Choroid plexus epithelial cell (primary cell): ENCODE results near the gene HILPDA.

ENCODE experiments used
- DNase-seq: peaks from one replicate; pipeline ENCODE4 v3.0.0-alpha.2; 2010; ENCODE audit warnings: low read depth
- H3K4me3 ChIP-seq: 2 replicates; pipeline ENCODE4 v1.5.1; 2011; ENCODE audit warnings: low read depth, mild to moderate bottlenecking, control low read depth, low read length, moderate library complexity
- TF ChIP-seq, protein P1 (sequence below): conservative IDR thresholded peaks from 2 replicates; pipeline ENCODE4 v1.5.1; 2011; ENCODE audit warnings: low read depth, mild to moderate bottlenecking, control low read depth, inconsistent platforms, low read length, moderate library complexity

The HILPDA gene

DNA sequence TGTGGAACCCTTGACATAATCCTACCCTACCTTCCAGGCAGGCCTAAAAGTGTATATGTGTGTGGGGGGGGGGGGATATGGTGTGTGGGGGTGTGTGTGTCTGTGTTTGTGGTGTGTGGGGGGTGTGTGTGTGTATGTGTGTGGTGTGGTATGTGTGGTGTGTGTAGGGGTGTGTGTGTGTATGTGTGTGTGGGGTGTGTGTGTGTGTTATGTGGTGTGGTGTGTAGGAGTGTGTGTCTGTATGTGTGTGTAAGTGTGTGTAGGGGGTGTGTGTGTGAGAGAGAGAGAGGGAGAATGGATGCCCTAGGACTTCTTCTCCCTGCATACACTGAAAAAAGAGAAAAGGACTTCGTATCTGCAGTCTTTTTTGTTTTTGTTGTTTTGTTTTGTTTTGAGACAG is 33.6 kb upstream of the HILPDA start:
- TF ChIP-seq, protein P1, sequence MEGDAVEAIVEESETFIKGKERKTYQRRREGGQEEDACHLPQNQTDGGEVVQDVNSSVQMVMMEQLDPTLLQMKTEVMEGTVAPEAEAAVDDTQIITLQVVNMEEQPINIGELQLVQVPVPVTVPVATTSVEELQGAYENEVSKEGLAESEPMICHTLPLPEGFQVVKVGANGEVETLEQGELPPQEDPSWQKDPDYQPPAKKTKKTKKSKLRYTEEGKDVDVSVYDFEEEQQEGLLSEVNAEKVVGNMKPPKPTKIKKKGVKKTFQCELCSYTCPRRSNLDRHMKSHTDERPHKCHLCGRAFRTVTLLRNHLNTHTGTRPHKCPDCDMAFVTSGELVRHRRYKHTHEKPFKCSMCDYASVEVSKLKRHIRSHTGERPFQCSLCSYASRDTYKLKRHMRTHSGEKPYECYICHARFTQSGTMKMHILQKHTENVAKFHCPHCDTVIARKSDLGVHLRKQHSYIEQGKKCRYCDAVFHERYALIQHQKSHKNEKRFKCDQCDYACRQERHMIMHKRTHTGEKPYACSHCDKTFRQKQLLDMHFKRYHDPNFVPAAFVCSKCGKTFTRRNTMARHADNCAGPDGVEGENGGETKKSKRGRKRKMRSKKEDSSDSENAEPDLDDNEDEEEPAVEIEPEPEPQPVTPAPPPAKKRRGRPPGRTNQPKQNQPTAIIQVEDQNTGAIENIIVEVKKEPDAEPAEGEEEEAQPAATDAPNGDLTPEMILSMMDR = no peak

DNA sequence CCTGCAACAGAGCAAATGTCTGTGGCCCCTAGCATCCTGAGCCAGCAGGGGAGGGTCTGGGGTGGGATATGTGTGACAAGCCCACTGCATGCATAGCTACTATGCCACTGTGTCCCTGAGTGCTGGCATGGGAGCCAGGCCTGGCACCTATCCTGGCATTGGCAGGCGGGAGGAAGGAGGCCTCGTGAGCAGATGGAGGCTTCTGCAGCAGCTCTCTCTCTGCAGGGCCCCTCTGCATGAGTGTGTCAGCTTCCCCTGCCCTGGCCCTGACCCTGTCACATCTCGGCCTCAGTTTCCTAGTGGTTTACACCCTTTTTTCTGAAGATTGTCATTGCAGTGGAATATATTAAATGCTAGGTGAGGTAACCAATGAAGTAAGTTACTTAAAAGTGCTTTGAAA is 32.8 kb upstream of the HILPDA start:
- H3K4me3 ChIP-seq = no peak overlapping the region
- DNase-seq = no peak
- TF ChIP-seq, protein P1 = no peak

More for the DNA sequence above, 33.6 kb upstream of the HILPDA start:
- H3K4me3 ChIP-seq = no peak overlapping the region
- no peak for DNase-seq

DNA sequence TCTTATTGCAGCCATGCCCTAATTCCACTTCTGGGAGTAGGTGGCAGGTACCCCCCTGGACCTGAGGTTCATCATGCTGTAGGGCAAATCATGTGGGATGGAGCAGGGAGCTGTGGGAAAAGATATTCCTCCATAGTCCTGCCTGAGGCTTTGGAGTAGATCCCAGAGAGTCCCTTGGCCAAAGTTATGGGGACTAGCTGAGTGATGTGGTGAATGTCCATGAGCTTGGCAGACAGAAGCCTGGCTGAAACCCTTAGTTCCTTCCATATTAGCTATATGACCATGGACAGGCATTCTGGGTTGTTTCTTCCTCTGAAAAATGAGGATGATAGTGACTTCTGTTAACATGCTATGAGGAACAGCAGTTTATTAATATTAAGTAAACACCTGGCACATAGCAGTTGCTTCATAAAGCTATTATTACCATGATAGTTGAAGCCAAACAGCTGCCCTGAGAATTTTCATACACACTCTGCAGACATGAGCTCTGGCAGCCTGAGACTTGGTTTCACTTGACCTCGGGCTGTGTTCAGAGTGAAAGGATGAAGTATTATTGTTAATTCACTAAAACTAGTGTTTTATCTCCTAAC is 30.9 kb upstream of the HILPDA start:
- H3K4me3 ChIP-seq = no peak overlapping the region
- TF ChIP-seq, protein P1 = no peak
- DNase-seq = no peak

DNA sequence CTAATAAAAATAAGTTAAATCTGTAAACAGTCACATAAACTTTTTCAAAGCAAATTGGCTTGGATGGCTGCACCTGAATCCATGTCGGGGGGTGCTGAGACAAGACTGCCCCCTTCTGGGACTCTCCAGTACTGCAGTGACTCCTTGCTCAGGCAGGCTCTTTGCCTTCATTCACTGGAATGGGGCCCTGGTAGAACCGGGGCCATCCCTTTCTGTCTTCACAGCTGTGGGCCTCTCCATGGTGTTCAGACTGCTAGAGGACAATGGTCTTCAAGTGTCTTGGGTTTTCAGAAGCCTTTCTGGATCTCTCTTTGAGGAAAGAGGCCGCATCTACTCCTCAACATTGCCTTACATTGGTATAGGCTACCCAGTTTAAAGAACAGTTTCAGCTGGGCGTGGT is 29.8 kb upstream of the HILPDA start:
- TF ChIP-seq, protein P1 = peak; percentile 97
- DNase-seq = peak; percentile 80
- no peak overlapping the region for H3K4me3 ChIP-seq

DNA sequence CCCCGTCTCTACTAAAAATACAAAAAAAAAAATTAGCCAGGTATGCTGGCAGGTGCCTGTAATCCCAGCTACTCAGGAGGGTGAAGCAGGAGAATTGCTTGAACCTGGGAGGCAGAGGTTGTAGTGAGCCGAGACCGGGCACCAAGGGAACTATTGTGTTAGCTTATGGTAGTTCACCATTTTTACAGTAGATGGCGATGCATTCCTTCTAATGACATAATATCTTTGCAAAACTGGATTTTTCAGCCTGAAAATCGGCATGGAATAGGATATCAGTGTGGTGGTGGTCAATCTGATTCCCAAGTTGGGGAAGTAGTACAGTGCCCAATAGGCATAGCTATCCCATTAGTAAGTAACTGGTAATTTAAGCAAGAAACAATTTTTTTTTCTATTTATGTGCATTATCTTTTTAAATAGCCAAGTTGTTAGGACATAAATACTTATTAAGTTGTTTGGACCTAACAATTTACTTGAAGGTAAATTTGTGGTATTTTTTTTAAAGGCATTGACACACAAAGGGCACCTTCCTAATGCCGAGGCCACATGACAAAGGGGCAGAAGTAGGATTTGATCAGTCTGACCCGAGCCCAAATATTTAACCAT is 28.3 kb upstream of the HILPDA start:
- no peak overlapping the region for H3K4me3 ChIP-seq
- peak; percentile 77 for DNase-seq
- TF ChIP-seq, protein P1 = peak; percentile 65

DNA sequence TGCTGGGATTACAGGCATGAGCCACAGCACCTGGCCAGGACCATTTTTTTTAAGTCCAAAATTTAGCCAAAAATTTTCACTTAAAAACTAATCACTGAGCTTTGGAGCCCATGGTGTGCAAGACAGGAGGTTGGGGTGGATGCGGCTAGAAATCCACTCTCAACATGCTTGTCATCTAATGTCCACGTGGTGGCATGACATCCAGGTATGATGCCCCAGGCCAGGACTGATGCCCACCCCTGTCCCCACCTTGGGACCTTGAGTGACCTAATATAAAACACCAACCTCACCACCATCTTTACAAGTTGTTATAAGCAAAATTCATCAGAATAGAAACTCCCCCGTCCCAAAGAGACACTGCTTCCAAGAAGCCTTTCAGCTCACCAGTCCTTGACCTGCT is 25.5 kb upstream of the HILPDA start:
- DNase-seq = no peak
- TF ChIP-seq, protein P1 = no peak
- H3K4me3 ChIP-seq = no peak overlapping the region

DNA sequence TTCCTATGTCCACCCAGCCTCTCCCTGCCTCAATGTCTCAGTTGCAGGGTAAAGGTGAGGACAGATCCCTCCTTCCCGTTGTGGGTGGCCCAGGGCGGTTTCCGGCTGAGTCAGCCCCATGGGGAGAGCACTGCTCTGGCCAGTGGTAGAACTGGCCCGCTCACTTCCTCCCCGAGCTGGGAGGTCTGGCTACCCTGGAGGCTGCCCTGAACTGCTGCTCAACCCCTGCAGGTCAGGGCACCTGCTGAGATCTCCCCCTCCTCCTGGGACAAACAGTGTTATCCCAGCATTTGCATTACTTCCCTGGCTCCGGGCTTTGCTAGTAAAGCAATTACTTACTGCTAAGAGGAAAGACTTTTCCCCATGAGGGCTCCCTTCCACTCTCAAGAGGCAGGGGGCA is 24.5 kb upstream of the HILPDA start:
- H3K4me3 ChIP-seq = no peak overlapping the region
- DNase-seq = peak; percentile 62
- TF ChIP-seq, protein P1 = no peak
